CD4-positive, alpha-beta memory T cell (primary cell): ENCODE measurements around the gene MANBA. TPM values are rescaled to one million over a fixed set of nuclear protein-coding genes. Genes with fewer than 3 reads are reported as not detected.

Experiments used
- CTCF ChIA-PET: fragments of 350-600 bp; sonication (Branson Sonifier 250); formaldehyde crosslinking; loops from one replicate; lab custom pipeline; 2021; ENCODE audit warnings: inconsistent platforms; ENCODE audit not compliant: partially characterized antibody; lab: Charles Lee
- POLR2A ChIA-PET: fragments of 350-600 bp; sonication (Branson Sonifier 250); formaldehyde crosslinking; loops from one replicate; lab custom pipeline; 2021; ENCODE audit not compliant: partially characterized antibody; lab: Charles Lee
- DNase-seq, 5 donors: peaks; one replicate each; pipeline versions ENCODE4 v3.0.0 to v3.0.0-alpha.2; 2020 to 2022; ENCODE audit warnings: mixed read lengths in 1 of 5
- H3K27ac ChIP-seq: one replicate; pipeline ENCODE4 v1.7.0; 2013; ENCODE audit warnings: low read depth, low read length
- H3K27me3 ChIP-seq: 2 replicates; pipeline ENCODE4 v1.7.0; 2013; ENCODE audit warnings: mild to moderate bottlenecking, low read length, moderate library complexity; ENCODE audit not compliant: insufficient read depth
- H3K36me3 ChIP-seq: 2 replicates; pipeline ENCODE4 v1.7.0; 2013; ENCODE audit warnings: mild to moderate bottlenecking, low read length, moderate library complexity; ENCODE audit not compliant: insufficient read depth
- H3K4me1 ChIP-seq: 2 replicates; pipeline ENCODE4 v1.7.0; 2013; ENCODE audit warnings: mild to moderate bottlenecking, low read length, moderate library complexity; ENCODE audit not compliant: insufficient read depth
- H3K4me3 ChIP-seq, 2 donors: one replicate each; pipeline ENCODE4 v1.7.0; 2013; ENCODE audit warnings: low read length in 2 of 2, mild to moderate bottlenecking in 1 of 2
- H3K9me3 ChIP-seq, 2 donors: one replicate each; pipeline ENCODE4 v1.7.0; 2013; ENCODE audit warnings: low read length in 2 of 2, control low read depth in 1 of 2; ENCODE audit not compliant: control insufficient read depth in 1 of 2
- H3K27ac Mint-ChIP-seq, 7 donors: one replicate each; pipeline ENCODE4 v1.8.0; 2020 to 2021; ENCODE audit warnings: mixed read lengths in 7 of 7, mild to moderate bottlenecking in 6 of 7, inconsistent platforms in 3 of 7, moderate library complexity in 3 of 7
- H3K27me3 Mint-ChIP-seq, 2 donors: one replicate each; pipeline ENCODE4 v1.8.0; 2020 to 2021; ENCODE audit warnings: mixed read lengths in 2 of 2
- H3K36me3 Mint-ChIP-seq, 2 donors: one replicate each; pipeline ENCODE4 v1.8.0; 2020 to 2021; ENCODE audit warnings: mixed read lengths in 2 of 2, inconsistent platforms in 1 of 2, mild to moderate bottlenecking in 1 of 2
- H3K4me1 Mint-ChIP-seq, 4 donors: one replicate each; pipeline ENCODE4 v1.8.0; 2020 to 2021; ENCODE audit warnings: mixed read lengths in 4 of 4, mild to moderate bottlenecking in 1 of 4
- H3K4me3 Mint-ChIP-seq, 8 donors: one replicate each; pipeline ENCODE4 v1.8.0; 2020 to 2021; ENCODE audit warnings: mixed read lengths in 8 of 8, mild to moderate bottlenecking in 7 of 8, moderate library complexity in 6 of 8, inconsistent platforms in 3 of 8
- H3K9me3 Mint-ChIP-seq, 8 donors: one replicate each; pipeline ENCODE4 v1.8.0; 2020 to 2021; ENCODE audit warnings: mixed read lengths in 8 of 8, mild to moderate bottlenecking in 5 of 8, inconsistent platforms in 3 of 8, moderate library complexity in 1 of 8
- intact Hi-C: fragments of 100-400 bp; cut with micrococcal nuclease; formaldehyde crosslinking; loops from one replicate; pipeline ENCODE4 v1.15.1; 2023
- polyA plus RNA-seq, 2 donors: library from polyadenylated mRNA; unstranded; fragments of 300-500 nt; fragmentation: Illumina TruSeq; gene quantifications; one replicate each; pipeline ENCODE4 v1.2.3, GENCODE V29; 2021
- total RNA-seq, 2 experiments: library from RNA; stranded (reverse); gene quantifications; one replicate each; pipeline ENCODE4 v1.2.3, GENCODE V29; 2021

Gene MANBA
- total and polyA plus RNA-seq, 4 experiments from 2014 or later: 13.5 to 33.2 (median 26.3) TPM

DNA sequence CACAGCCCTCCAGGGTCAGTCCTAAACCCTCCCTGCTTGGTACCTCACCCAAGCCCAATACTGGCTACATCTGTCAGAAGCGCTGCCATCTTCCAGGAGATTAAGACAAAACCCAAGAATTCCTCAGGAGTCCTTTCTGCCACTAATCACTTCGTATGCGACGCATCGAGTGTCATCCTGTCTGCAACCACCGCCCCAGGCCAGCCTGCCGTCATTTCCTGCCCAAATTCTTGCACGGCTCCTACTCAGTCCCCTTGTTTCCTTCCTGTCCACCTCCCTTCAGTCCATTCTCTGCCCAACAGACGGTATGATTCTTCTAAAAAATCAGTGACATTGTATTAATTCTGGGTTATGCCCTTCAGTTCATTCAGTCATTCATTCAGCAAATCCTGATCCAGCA lies 146.0 kb downstream of the MANBA start:
- Histone ChIP-seq H3K27me3 (no peaks in the 10 kb centered on the region), H3K4me1 (peaks cover 67% of the 10 kb centered on the region), H3K4me3 (peak overlapping the region in 1 of 2 donors; percentile 48), H3K27ac (peak overlapping the region; percentile 85), H3K36me3 (peaks cover 41% of the 10 kb centered on the region), H3K9me3 (no peaks in the 10 kb centered on the region)
- ChIA-PET CTCF (interaction anchor here (0.9 to 3.9 kb wide), 3 partner anchors 10 to 35 kb away, joined by 3 to 22 read pairs (median 9); no protein-coding TSS in a partner anchor), POLR2A (interaction anchor here (2.1 to 8.5 kb wide), 4 partner anchors 17 to 212 kb away, joined by 6 to 60 read pairs (median 44); partner anchors contain the start of genes MANBA and UBE2D3)
- peaks cover 66 to 72% of the 10 kb centered on the region in 2 donors for H3K36me3 Mint-ChIP-seq
- H3K4me1 Mint-ChIP-seq: peaks cover 51 to 79% (median 67%) of the 10 kb centered on the region in 4 donors
- no peaks in the 10 kb centered on the region for H3K27me3 Mint-ChIP-seq
- peak; percentile 34 to 75 (median 44) for DNase-seq
- peak overlapping the region; percentile 94 to 99 (median 98) for H3K27ac Mint-ChIP-seq
- H3K4me3 Mint-ChIP-seq: peak overlapping the region; percentile 83 to 95 (median 91)
- intact Hi-C loops: loop anchor here (1.0 to 5.0 kb wide), 4 partner anchors 10 to 212 kb away; partner anchors contain the start of gene UBE2D3
- H3K9me3 Mint-ChIP-seq: peaks cover 0 to 2% (median 0%) of the 10 kb centered on the region in 8 donors

DNA sequence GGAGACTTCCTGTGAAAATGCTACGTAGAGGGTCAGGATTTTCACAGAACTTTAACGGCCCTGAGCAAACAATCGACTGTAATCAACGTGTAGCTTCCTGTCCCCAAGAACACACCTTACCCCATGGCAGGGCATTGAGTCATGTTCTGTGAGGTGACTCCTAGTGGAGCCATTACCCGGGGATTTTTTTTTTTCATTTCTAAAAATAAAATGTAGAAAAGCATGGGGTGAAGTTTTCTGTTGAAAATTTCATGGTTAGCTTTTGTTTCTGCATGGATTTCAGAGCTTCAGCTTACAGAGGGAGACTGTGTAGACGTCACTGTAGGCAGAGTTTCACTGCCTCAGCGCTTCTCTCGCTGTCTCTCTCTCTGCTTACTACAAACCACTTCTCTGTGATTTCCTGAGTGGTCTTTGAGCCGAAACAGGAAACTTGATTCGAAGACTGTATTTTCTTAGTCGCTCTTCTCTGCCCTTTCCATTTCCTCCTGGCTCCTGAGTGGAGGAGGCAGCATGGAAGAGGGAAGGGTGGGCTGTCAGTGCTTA lies 147.9 kb downstream of the MANBA start:
- H3K27ac ChIP-seq: peak overlapping the region; percentile 85
- peaks cover 82 to 89% of the 10 kb centered on the region in 2 donors for H3K36me3 Mint-ChIP-seq
- no peaks in the 10 kb centered on the region for H3K27me3 Mint-ChIP-seq
- peaks cover 53 to 90% (median 71%) of the 10 kb centered on the region in 4 donors for H3K4me1 Mint-ChIP-seq
- no peaks in the 10 kb centered on the region for H3K9me3 ChIP-seq
- peaks cover 50% of the 10 kb centered on the region for H3K36me3 ChIP-seq
- H3K27me3 ChIP-seq: no peaks in the 10 kb centered on the region
- peak; percentile 64 to 86 (median 71) for DNase-seq
- H3K4me1 ChIP-seq: peaks cover 84% of the 10 kb centered on the region
- peaks cover 0 to 2% (median 0%) of the 10 kb centered on the region in 8 donors for H3K9me3 Mint-ChIP-seq
- POLR2A ChIA-PET: interaction anchor here (0.5 to 8.5 kb wide), 22 partner anchors 10 to 1593 kb away, joined by 3 to 60 read pairs (median 6); partner anchors contain the start of genes BDH2, CISD2, MANBA and NFKB1
- CTCF ChIA-PET: interaction anchor here (0.9 to 3.9 kb wide), 19 partner anchors 10 to 487 kb away, joined by 3 to 22 read pairs (median 4); partner anchors contain the start of gene BDH2
- peak overlapping the region; percentile 94 to 99 (median 98) for H3K27ac Mint-ChIP-seq
- H3K4me3 ChIP-seq: peak overlapping the region in 1 of 2 donors; percentile 48
- H3K4me3 Mint-ChIP-seq: peak overlapping the region; percentile 83 to 95 (median 91)
- intact Hi-C loops: loop anchor here (1.0 to 5.0 kb wide), 5 partner anchors 15 to 214 kb away; partner anchors contain the start of genes NFKB1 and UBE2D3

DNA sequence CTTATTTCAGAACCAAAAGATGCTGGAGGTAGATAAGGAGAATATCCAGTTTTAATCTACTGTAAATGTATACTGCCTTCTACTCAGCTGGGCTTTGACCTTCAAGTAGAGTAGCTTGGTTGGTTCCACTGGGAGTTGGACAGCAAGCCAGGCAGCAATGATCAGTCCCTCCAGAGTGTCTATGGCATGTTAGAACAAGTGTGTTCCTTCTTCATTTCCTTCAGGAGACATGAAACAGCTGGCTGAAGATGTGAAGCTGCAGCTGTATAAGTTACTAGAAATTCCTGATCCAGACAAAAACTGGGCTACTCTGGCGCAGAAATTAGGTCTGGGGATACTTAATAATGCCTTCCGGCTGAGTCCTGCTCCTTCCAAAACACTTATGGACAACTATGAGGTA lies 148.6 kb downstream of the MANBA start:
- H3K36me3 Mint-ChIP-seq: peaks cover 86 to 92% of the 10 kb centered on the region in 2 donors
- no peaks in the 10 kb centered on the region for H3K9me3 ChIP-seq
- H3K4me3 ChIP-seq: peak overlapping the region in 1 of 2 donors; percentile 7
- peaks cover 55% of the 10 kb centered on the region for H3K36me3 ChIP-seq
- peak overlapping the region; percentile 85 for H3K27ac ChIP-seq
- H3K27ac Mint-ChIP-seq: peak overlapping the region; percentile 94 to 99 (median 98)
- intact Hi-C loops: loop anchor here (2.0 to 5.0 kb wide), 4 partner anchors 35 to 215 kb away; partner anchors contain the start of genes NFKB1 and UBE2D3
- CTCF ChIA-PET: interaction anchor here (0.7 to 3.9 kb wide), 20 partner anchors 7 to 487 kb away, joined by 3 to 22 read pairs (median 4); partner anchors contain the start of gene BDH2
- POLR2A ChIA-PET: interaction anchor here (0.5 to 8.5 kb wide), 20 partner anchors 9 to 1592 kb away, joined by 3 to 60 read pairs (median 6); partner anchors contain the start of genes BDH2, CISD2, NFKB1 and SLC39A8
- peak overlapping the region; percentile 83 to 95 (median 91) for H3K4me3 Mint-ChIP-seq
- no peaks in the 10 kb centered on the region for H3K27me3 ChIP-seq
- no peak for DNase-seq
- H3K27me3 Mint-ChIP-seq: no peaks in the 10 kb centered on the region
- H3K9me3 Mint-ChIP-seq: peaks cover 0 to 2% (median 0%) of the 10 kb centered on the region in 8 donors
- peaks cover 56 to 97% (median 76%) of the 10 kb centered on the region in 4 donors for H3K4me1 Mint-ChIP-seq
- H3K4me1 ChIP-seq: peaks cover 91% of the 10 kb centered on the region

DNA sequence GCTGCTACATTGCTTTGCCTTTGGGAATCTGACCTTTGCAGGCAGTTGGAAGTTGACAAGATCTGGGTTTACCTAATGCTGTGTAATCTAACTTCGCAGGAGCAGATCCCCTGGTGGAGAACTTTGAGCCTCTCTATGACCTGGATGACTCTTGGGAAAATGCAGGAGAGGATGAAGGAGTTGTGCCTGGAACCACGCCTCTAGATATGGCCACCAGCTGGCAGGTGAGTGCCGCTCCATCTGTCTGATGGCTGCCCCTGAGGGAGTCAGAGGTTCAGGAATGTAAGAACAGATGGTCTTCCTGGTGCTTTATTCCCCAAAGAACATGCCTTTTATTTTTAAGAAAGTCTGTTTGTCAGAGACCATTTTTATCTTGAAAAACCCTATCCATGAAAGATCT lies 150.3 kb downstream of the MANBA start:
- Mint-ChIP-seq H3K4me1 (peaks cover 55 to 95% (median 76%) of the 10 kb centered on the region in 4 donors), H3K4me3 (peak overlapping the region in 6 of 8 donors; percentile 29 to 95 (median 78)), H3K27ac (peak overlapping the region; percentile 89 to 99 (median 97)), H3K36me3 (peaks cover 83 to 92% of the 10 kb centered on the region in 2 donors), H3K27me3 (no peaks in the 10 kb centered on the region), H3K9me3 (peaks cover 0 to 2% (median 0%) of the 10 kb centered on the region in 8 donors)
- H3K27ac ChIP-seq: peak overlapping the region; percentile 85
- H3K9me3 ChIP-seq: no peaks in the 10 kb centered on the region
- intact Hi-C loops: loop anchor here (5.0 kb wide), 3 partner anchors 33 to 217 kb away; partner anchors contain the start of gene UBE2D3
- peaks cover 85% of the 10 kb centered on the region for H3K4me1 ChIP-seq
- CTCF ChIA-PET: interaction anchor here (0.7 to 3.3 kb wide), 8 partner anchors 9 to 217 kb away, joined by 3 to 16 read pairs (median 3); partner anchors contain the start of gene UBE2D3
- DNase-seq: no peak
- H3K36me3 ChIP-seq: peaks cover 52% of the 10 kb centered on the region
- H3K4me3 ChIP-seq: no peak overlapping the region
- no peaks in the 10 kb centered on the region for H3K27me3 ChIP-seq
- POLR2A ChIA-PET: interaction anchor here (1.4 to 8.5 kb wide), 5 partner anchors 13 to 216 kb away, joined by 3 to 60 read pairs (median 41); partner anchors contain the start of genes NFKB1 and UBE2D3

DNA sequence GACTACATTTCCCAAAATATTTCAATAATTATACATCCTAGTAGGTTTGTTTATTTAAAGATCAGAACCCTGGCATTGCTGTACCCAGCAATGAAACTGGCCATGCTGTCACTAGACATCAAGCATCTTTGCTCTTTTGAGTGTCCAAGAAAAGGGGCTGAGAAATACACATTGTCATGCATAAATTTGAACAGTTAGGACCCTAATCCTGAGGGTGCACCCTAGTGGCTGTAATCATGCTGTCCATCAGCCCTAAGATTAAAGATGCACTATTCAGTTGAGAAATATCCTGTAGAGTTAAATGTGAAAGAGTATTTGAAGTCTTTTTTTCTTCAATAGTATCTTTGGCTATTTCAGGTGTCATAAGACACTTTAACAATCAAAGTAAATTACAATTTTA lies 150.8 kb downstream of the MANBA start:
- H3K36me3 ChIP-seq: peaks cover 48% of the 10 kb centered on the region
- no peak overlapping the region for H3K4me3 ChIP-seq
- peaks cover 84% of the 10 kb centered on the region for H3K4me1 ChIP-seq
- DNase-seq: no peak
- intact Hi-C loops: loop anchor here (5.0 kb wide), 3 partner anchors 33 to 217 kb away; partner anchors contain the start of gene UBE2D3
- Mint-ChIP-seq H3K27me3 (no peaks in the 10 kb centered on the region), H3K36me3 (peaks cover 83 to 93% of the 10 kb centered on the region in 2 donors), H3K4me1 (peaks cover 54 to 95% (median 76%) of the 10 kb centered on the region in 4 donors), H3K4me3 (peak overlapping the region in 5 of 8 donors; percentile 1 to 83 (median 44)), H3K27ac (peak overlapping the region; percentile 18 to 99 (median 94)), H3K9me3 (peaks cover 0 to 2% (median 0%) of the 10 kb centered on the region in 8 donors)
- CTCF ChIA-PET: interaction anchor here (1.0 to 3.3 kb wide), 8 partner anchors 10 to 218 kb away, joined by 3 to 16 read pairs (median 4); partner anchors contain the start of gene UBE2D3
- no peaks in the 10 kb centered on the region for H3K9me3 ChIP-seq
- H3K27ac ChIP-seq: no peak overlapping the region
- H3K27me3 ChIP-seq: no peaks in the 10 kb centered on the region
- POLR2A ChIA-PET: interaction anchor here (0.6 to 8.5 kb wide), 5 partner anchors 21 to 218 kb away, joined by 3 to 54 read pairs (median 6); partner anchors contain the start of genes NFKB1 and UBE2D3

DNA sequence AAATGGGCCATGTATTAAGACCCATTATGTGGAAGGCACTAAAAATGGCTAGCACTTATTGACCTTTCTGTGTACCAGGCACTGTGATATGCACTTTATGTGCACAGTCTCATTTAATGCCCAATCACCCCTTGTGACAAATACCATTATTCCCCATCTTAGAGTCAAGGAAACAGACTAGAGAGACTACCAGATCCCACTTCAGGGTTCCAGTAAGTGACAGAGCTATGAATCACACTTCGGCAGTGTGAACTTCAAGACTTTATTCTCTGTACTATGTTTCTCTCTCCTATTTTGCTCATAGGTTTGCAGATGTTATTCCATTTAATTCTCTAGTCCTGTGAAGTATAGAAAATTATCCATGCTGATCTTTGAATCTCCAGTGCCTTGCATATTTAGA lies 152.6 kb downstream of the MANBA start:
- no peaks in the 10 kb centered on the region for H3K27me3 ChIP-seq
- CTCF ChIA-PET: no interaction called here
- no peak for DNase-seq
- peaks cover 77% of the 10 kb centered on the region for H3K4me1 ChIP-seq
- POLR2A ChIA-PET: no interaction called here
- H3K27me3 Mint-ChIP-seq: no peaks in the 10 kb centered on the region
- intact Hi-C loops: loop anchor here (1.0 kb wide), 1 partner anchor 10 kb away; no protein-coding TSS in a partner anchor
- no peak overlapping the region for H3K4me3 ChIP-seq
- no peaks in the 10 kb centered on the region for H3K9me3 ChIP-seq
- H3K36me3 Mint-ChIP-seq: peaks cover 82 to 91% of the 10 kb centered on the region in 2 donors
- H3K36me3 ChIP-seq: peaks cover 42% of the 10 kb centered on the region
- H3K4me3 Mint-ChIP-seq: peak overlapping the region in 1 of 8 donors; percentile 21
- H3K4me1 Mint-ChIP-seq: peaks cover 45 to 92% (median 71%) of the 10 kb centered on the region in 4 donors
- H3K27ac Mint-ChIP-seq: peak overlapping the region in 5 of 7 donors; percentile 49 to 94 (median 82)
- H3K9me3 Mint-ChIP-seq: peaks cover 0 to 2% (median 0%) of the 10 kb centered on the region in 8 donors
- no peak overlapping the region for H3K27ac ChIP-seq
